Adipose tissue (tissue), 3 donors: ENCODE measurements around the gene RRAS2. TPM values are rescaled to one million over a fixed set of nuclear protein-coding genes. Genes with fewer than 3 reads are reported as not detected.
"Not testable (repeated sequence)": the region's sequence is repeated elsewhere in the genome, so short reads cannot be mapped to it uniquely, and the experiment has no call there.

Experiments used
- H3K27ac ChIP-seq: one replicate; pipeline ENCODE4 v1.5.1; 2013; ENCODE audit warnings: low read depth, low read length
- WGBS, 3 donors: extraction: QIAGEN DNeasy Blood & Tissue Kit; methylation state at CpG; one replicate each; pipeline ENCODE4 v1.1.7; 2013; 5-methylcytosine and 5-hydroxymethylcytosine counted together
- polyA plus RNA-seq, 3 donors: library from polyadenylated mRNA; stranded (reverse); fragments of 200-250 nt; gene quantifications; one replicate each; pipeline ENCODE4 v1.2.3, GENCODE V29; 2013
- donor health status: healthy with polysubstance abuse.
- donor health status: Bipolar disorder and iron deficiency.
- donor health status: healthy.

Gene RRAS2
- polyA plus RNA-seq, 3 donors = 11.1 to 19.6 (median 19.5) TPM

DNA sequence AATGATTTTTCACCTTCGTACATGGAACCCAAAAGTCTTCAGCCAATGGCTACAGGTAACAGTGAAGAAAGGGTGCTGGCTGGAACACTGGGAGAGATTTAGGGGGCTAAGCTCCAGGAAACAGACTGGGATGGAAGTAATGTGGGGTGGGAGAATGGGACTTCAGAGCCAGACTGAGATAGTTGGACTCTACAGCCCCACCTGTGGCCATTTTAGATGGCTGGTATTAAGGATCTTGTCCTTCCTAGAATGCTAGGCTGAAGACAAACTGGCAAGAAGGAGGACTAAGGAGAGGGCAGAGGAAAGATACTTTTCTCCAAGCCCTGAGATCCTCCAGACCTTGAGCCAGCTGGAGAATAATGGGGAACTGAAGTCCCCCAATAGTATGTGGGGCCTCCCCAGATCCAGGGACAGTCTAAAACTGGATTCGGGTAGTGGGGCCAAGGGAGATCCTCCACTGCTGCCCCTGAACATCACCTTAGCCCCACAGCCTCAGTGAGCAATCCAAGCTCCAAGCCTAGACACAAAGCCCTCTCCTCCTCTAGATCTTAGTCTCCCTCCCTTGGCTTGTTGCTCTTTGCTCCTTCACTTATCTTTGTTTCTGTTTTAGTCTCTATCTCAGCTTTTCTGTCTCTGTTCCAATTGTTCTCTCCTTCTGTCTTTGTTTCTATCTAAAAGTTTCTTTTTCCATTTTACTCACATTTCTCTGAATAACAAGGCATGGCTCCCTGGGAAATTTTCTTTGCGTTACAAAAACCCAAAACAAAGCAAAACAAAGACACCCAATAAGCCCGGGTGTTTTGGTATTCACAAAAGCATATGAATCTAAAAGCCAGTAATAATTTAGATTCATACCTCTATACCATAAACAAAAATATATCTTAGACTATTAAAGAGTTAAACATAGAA, 16.2 kb upstream of the RRAS2 start:
- no peak overlapping the region for H3K27ac ChIP-seq
- WGBS, 3 donors = 62 to 82% (median 62%) methylated on average over 4 of the region's 4 CpGs

DNA sequence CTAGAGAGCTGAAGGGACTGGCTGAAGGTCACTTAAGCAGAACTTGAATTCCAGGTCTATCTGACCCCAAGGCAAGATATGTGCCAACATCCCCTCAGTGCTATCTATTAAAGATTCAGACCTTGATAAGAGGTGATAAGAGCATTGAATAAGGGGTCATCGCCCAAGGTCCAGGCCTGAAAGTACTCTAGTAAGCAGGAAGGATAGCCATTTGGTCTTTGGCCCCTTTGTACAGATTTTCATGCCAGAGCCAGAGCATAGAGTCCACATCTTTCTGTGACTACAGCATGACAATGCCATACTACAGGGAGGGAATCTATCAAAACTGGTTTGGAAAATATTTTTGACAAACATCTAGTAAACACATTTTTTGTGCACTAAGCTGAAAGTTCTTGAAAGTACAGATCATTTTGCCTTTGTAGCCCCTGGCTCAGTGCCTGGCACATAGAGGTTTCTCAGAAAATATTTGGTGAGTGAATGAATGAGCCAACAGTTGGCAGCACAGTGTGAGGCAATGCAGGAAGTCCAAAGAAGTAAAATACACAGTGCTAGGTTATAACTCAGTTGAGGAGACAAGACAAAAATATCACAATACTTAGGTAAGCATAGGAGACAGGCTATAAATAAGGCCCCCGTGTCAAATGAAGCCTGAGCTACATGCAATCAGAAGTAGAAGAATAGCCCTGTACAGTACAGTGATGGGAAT, 15.1 kb upstream of the RRAS2 start:
- WGBS, 3 donors = 60 to 91% (median 77%) methylated on average over 2 of the region's 2 CpGs
- no peak overlapping the region for H3K27ac ChIP-seq

DNA sequence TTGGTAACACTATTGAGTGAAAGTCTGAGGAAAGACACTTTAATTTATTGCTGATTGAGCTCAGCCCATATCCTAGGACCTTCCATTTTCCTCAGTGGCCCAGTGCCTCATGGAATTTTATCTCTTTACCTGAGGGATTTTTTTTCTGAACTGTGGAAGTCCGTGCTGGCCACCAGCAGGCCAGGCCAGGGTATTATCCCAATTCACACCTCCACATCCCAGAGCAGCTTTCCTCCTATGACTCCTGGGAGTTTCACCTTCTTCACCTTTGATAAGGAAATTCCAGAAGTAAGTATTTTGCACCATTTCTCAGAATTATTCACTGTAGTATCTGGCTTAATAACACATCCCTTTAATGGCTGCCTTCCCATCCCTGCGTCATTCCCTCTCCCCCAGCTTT, 13.0 kb upstream of the RRAS2 start:
- WGBS, 3 donors = 86 to 90% (median 86%) methylated on average over 2 of the region's 2 CpGs
- no peak overlapping the region for H3K27ac ChIP-seq

DNA sequence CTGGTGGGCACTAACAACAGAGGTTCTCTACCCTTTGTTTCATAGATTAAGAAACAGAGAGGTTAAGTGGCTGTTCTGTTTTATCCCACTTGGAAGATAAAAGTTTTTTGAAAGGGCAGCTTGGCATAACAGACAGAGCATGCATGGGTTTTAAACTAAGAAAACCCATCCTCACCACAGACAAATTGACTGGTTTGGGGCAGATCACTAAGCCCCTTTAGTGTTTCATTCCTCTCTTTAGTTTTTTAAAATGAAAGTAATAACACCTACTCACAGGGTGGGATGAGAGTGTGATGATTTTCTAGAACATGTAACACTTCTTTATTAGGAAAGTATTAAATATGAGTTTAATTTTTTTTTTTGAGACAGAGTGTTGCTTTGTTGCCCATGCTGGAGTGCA, 12.3 kb upstream of the RRAS2 start:
- H3K27ac ChIP-seq = no peak overlapping the region

DNA sequence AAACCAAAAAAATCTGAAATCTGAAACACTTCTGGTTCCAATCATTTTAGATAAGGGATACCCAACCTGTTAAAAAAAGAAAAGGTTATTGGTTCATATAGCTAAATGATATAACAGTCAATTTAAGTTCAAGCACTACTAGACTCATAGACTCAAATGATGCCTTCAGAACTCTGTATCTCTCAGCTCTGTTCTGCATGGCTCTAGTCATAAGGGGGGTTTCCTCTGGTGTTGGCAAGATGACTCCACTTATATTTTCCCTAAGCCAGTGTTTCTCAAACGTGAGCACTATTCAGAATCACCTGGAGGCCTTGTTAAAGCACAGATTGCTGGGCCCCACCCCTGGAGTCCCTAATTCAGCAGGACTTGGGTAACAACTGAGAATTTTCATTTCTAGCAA, 11.5 kb upstream of the RRAS2 start:
- H3K27ac ChIP-seq = no peak overlapping the region
- 36 to 58% (median 47%) methylated on average over 1 of the region's 1 CpG for WGBS, 3 donors

DNA sequence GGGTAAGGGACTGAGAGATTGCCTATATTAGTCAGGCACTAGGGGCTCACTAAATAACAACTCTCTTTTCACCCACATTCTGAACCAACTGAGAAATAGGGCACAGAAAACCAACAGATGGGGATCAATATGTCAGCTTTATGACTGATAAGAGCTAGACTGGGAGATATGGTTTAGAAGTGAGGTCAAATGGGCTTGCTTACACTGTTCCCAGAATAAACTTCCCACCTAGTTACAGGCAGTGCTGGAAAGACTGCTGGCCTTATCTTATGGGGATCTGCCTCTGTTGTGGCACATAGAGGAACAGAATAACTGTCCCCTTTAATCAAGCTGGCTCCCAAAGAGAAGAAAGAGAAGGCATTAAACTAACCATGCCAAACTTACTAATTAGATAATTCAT, 10.6 kb upstream of the RRAS2 start:
- H3K27ac ChIP-seq = no peak overlapping the region

DNA sequence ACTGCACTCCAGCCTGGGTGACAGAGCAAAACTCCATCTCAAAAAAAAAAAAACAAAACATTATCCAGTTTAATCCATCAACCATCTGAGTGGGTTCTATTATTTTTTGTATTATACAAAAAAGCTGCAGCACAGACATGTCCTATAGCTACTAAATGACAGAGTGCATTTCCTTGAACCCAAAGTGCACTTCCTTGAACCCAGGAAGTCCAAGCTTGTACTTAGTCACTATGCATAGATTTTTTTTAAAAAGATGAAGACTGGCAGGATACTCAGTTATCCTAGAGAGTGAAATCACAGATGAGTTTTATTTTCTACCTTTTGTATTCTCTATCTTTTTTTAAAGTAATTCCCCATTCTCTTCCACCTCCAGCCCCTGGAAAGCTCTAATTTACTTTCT, 8.0 kb upstream of the RRAS2 start:
- no peak overlapping the region for H3K27ac ChIP-seq

DNA sequence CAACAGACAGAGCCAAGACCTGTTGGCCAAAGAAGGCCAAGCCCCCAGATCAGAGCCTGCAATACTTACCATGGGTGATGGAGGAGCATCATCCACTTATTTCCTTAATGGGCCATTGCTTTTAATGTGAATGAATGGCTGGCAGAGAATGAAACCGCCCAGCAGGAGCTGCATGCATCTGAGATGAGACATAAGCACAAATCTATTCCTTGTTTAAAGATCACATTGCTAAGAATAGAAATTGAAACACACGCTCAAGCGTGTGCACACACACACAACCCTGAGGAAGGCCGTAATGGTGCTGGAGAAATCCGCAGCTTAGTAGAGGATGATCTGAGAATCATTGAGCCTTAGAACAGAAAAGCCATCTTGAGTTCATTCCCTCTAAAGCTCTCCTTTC, 5.3 kb upstream of the RRAS2 start:
- H3K27ac ChIP-seq = no peak overlapping the region
- WGBS, 3 donors = 93 to 98% (median 96%) methylated on average over 5 of the region's 5 CpGs

DNA sequence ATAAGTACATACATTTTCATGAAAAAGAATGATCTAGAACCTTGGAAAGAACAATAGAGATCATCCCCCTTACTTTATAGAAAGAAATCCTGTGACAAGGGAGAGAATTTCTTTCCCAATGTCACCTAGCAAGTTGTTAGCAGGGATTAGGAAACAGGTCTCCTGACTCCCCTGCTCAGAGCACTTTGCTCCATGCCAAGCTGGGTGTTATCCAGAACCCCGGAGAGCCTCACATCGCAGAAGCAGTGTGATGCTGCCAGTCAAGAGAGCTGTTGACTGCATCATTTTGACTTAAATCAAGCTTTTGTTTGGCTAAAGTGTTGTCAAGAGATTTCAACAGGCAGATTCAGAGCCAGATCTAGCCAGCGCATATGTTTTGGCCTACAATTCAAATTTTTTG, 3.6 kb upstream of the RRAS2 start:
- WGBS, 3 donors = 79 to 84% (median 81%) methylated on average over 3 of the region's 3 CpGs
- H3K27ac ChIP-seq = no peak overlapping the region

DNA sequence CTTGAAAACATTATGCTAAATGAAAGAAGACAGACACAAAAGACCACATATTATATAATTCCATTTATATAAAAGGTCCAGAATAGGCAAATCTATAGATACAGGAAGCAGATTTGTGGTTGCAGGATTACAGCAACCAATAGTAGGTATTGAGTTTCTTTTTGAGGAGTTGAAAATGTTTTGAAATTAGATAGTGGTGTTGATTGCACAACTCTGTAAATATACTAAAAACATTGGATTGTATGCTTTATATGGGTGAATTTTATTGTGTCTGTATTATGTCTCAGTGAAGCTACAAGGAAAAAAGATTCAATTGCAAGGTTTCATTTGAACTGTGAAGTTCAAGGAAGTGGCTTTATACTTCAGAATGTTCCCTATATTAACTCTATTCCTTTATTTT, 3.0 kb upstream of the RRAS2 start:
- no peak overlapping the region for H3K27ac ChIP-seq

DNA sequence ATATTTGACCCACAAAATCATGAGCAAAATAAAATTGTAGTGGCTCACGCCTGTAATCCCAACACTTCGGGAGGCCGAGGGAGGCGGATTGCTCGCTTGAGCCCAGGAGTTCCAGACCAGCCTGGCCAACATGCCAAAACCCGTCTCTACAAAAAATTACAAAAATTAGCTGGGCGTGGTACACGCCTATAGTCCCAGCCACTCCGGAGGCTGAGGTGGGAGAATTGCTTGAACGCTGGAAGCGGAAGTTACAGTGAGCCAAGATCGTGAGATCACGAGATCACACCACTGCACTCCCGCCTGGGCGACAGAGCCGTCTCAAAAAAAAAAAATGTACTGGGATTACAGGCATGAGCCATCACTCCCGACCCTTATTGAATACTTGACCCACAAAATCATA, 2.0 kb upstream of the RRAS2 start:
- 95 to 97% (median 96%) methylated on average over 17 of the region's 17 CpGs for WGBS, 3 donors
- H3K27ac ChIP-seq = no peak overlapping the region

DNA sequence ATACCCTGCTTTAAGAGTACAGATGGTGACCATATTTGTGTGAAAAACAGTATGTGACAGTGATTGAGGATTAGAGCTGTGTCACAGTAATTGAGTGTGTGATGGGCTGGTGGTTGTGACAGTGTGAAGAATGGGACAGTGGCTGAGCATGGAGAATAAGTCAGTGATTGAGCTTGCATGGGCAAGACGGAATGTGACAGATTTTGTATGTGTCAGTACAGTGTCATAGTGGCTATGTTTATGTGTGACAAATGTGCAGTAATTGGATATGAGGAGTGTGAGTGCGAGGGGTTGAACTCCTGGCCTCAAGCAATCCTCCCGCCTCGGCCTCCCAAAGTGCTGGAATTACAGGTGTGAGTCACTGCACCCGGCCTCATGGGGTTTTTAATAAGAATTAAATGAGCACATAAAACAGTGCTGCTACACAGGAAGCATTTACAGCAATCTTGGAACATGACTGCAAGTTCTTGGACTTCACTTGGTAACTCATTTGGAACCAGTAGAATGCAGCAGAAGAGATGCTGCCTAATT, 583 bp upstream of the RRAS2 start:
- WGBS, 3 donors = 73 to 83% (median 80%) methylated on average over 5 of the region's 5 CpGs
- no peak overlapping the region for H3K27ac ChIP-seq

DNA sequence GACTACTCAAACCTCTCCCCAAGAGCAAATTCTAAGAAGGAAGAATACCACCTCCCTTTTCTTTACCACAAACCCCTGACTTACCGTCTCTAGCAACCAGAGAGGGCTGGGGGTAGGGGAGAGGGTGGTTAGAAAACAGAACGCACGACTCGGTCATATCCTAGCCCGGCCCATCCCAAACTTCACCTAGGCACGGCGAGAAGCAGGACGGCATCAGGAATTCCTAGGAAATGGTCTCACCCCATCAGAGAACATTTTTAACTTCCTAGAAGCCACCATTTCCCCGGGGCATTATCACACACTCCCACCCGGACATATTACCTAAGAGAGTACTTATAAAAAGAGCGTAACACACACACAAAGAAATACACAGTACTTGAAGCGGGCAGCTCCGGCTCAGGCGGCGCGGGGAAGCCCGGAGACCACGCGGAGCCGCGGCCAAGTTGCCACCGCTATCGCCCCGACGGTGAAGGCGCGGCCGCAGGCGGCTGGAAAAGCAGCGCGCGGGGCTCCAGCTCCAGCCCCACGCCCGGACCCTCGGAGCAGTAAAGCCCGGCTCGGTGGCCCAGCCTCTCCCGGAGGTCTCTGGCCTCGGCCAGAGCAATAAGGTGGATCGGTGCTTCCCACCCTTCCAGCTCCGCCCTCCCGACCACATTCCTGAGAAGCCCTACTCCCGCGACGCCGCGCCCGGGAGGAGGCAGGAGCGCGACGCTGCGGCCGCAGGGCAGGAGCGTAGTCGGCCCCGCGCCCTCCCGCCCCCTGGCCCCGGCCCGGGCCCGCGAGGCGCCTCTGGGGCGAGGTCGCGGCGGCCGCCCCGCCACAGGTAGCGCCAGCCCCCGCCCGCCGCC, 878 bp downstream of the RRAS2 start:
- WGBS, 3 donors = 0 to 1% (median 1%) methylated on average over 72 to 73 of the region's 73 CpGs
- no peak overlapping the region for H3K27ac ChIP-seq

DNA sequence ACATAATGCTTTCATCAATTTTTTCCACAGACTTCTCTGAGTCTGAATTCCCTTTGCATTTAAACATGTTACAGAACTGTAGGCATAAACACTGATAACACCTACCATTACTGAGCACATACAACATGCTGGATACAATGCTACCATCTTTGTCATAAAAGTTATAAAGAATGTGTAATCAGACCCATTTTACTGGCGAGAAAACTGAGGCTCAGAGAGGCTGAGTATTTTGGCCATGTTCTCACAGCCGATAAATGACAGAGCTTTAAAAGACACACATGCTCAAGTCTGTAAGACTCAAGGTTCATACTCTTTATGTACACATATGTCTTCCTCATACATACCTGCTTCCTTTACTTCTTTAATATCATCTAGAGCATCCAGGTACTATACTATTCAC, 2.6 kb downstream of the RRAS2 start:
- WGBS, 3 donors = 93 to 97% (median 96%) methylated on average over 2 of the region's 2 CpGs

DNA sequence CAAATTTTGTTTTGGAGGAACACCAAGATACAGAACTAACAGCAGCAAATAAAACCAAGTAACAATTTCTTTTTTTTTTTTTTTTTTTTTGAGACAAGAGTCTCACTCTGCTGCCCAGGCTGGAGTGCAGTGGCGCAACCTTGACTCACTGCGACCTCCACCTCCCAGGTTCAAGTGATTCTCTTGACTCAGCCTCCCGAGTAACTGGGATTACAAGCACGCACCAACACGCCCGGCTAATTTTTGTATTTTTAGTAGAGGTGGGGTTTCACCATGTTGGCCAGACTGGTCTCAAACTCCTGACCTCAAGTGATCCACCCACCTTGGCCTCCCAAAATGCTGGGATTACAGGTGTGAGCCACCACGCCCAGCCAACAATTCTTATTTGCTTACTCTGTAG, 4.4 kb downstream of the RRAS2 start:
- 95 to 99% (median 96%) methylated on average over 7 of the region's 7 CpGs for WGBS, 3 donors
- H3K27ac ChIP-seq = not testable (repeated sequence)

More for the DNA sequence above, 2.6 kb downstream of the RRAS2 start:
- H3K27ac ChIP-seq = no peak overlapping the region

DNA sequence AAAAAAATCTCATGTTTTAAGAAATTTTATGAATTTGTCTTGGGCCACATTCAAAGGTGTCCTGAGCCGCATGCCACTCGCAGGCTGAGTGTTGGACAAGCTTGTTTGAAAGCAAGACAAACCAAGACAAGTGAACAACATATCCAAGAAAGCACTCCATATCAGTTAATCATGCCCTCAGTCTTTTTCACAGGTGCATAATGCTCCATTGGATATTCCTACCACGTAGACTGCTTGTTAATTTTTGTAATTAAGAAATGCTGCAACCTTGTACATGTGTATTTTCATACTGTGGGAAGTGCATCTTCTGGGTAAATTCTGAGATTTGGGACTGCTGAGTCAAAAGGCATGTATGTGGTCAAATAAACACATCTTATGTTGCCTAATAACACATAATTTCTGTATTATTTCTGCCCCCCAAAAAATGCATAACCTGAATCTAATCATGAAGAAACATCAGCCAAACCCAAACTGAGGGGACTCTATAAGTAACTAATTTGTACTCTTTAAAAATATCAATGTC, 8.2 kb downstream of the RRAS2 start:
- 96 to 99% (median 98%) methylated on average over 3 of the region's 3 CpGs for WGBS, 3 donors

DNA sequence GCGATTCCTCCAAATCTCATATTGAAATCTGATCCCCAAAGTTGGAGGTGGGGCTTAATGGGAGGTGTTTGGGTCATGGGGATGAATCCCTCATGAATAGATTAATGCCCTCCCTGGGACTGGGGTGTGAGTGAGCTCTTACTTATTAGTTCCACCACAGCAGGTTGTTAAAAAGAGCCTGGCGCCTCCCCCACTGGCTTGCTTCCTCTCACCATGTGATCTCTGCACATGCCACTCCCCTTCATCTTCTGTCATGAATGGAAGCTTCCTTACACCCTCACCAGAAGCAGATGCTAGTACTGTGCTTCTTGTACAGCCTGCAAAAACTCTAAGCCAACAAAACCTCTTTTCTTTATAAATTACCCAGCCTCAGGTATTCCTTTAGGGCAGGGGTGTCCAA, 8.8 kb downstream of the RRAS2 start:
- 89 to 93% (median 92%) methylated on average over 2 of the region's 2 CpGs for WGBS, 3 donors
- no peak overlapping the region for H3K27ac ChIP-seq

More for the DNA sequence above, 8.2 kb downstream of the RRAS2 start:
- no peak overlapping the region for H3K27ac ChIP-seq

DNA sequence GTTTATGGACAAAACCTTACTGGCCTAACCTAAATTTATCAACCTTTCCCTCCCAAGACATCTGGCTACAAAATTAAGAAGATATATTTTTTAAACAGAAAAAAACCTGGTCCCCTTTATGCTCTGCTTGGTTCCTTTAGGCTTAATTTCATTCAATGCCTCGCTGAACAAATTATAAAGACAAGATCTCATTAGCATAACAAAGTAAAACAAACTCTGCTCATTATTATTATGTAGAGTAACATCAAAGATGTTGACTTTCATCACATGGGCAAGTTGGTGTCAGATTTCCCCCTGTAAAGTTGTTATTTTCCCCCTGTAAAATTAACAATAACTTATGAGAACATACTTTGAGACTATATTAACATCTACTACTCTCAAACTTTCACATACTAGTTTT, 11.0 kb downstream of the RRAS2 start:
- 73 to 85% (median 76%) methylated on average over 1 of the region's 1 CpG for WGBS, 3 donors
- no peak overlapping the region for H3K27ac ChIP-seq

DNA sequence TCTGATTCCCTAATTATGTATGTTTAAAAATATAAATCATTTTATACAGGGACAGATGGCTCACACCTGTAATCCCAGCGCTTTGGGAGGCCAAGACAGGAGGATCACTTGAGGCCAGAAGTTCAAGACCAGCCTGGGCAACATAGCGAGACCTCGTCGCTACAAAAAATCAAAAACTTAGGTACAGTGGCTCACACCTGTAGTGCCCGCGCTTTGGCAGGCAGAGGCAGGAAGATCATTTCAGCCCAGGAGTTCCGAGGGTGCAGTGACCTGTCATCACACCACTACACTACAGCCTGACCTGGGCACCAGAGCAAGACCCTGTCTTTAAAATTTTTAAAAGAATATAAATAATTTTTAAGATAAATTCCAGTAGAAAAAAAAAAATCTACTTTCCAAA, 11.5 kb downstream of the RRAS2 start:
- H3K27ac ChIP-seq = no peak overlapping the region
- 96 to 99% (median 97%) methylated on average over 7 of the region's 7 CpGs for WGBS, 3 donors
